Mucosa of stomach (tissue), 1 donor: ENCODE data around the gene GPR39.

Experiments
- H3K27me3 ChIP-seq: one replicate; pipeline ENCODE4 v1.7.0; 2013; ENCODE audit warnings: mild to moderate bottlenecking, low read length; ENCODE audit not compliant: control insufficient read depth, insufficient read depth
- H3K36me3 ChIP-seq: one replicate; pipeline ENCODE4 v1.7.0; 2013; ENCODE audit warnings: low read length; ENCODE audit not compliant: control insufficient read depth, insufficient read depth
- H3K4me1 ChIP-seq: one replicate; pipeline ENCODE4 v1.7.0; 2013; ENCODE audit warnings: mild to moderate bottlenecking, low read length; ENCODE audit not compliant: control insufficient read depth, insufficient read depth
- H3K4me3 ChIP-seq: one replicate; pipeline ENCODE4 v1.7.0; 2013; ENCODE audit warnings: low read length
- H3K9ac ChIP-seq: one replicate; pipeline ENCODE4 v1.7.0; 2013; ENCODE audit warnings: mild to moderate bottlenecking, low read length, moderate library complexity
- H3K9me3 ChIP-seq: one replicate; pipeline ENCODE4 v1.7.0; 2013; ENCODE audit warnings: mild to moderate bottlenecking, low read length, moderate library complexity; ENCODE audit not compliant: control insufficient read depth
- donor health status: Pancreatic carcinoma.

Gene GPR39

DNA sequence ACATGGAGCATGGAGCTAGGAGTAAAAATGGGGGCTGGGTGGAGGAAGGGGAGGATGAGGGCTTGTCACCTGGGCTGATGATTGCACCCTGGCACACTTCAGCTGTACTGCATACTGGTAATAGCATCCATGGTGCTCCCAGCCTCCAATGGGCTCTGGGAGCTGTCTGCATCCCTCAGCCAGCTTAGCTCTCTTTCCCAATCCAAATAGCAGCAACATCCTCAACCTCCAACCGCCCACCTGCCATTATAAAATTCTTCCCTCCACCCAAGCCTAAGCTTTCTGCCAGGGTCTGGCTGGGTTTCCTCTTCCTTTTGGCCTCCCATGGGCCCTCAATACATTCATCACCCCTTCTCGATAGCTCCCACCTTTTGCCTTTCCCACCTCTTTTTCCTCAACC, 143.3 kb downstream of the GPR39 start:
- no peaks in the 10 kb centered on the region for H3K9me3 ChIP-seq
- H3K4me1 ChIP-seq, result peaks cover 4% of the 10 kb centered on the region
- no peaks in the 10 kb centered on the region for H3K27me3 ChIP-seq
- H3K4me3 ChIP-seq, result no peak overlapping the region
- no peak overlapping the region for H3K9ac ChIP-seq
- no peaks in the 10 kb centered on the region for H3K36me3 ChIP-seq

- H3K4me3 ChIP-seq, result no peak overlapping the region
- H3K27me3 ChIP-seq, result no peaks in the 10 kb centered on the region
- H3K4me1 ChIP-seq, result peaks cover 4% of the 10 kb centered on the region
- H3K9ac ChIP-seq, result no peak overlapping the region
- no peaks in the 10 kb centered on the region for H3K9me3 ChIP-seq
- H3K36me3 ChIP-seq, result no peaks in the 10 kb centered on the region
Observed at GRCh38 chr2:132560562-132560961, 144.0 kb downstream of the GPR39 start.

DNA sequence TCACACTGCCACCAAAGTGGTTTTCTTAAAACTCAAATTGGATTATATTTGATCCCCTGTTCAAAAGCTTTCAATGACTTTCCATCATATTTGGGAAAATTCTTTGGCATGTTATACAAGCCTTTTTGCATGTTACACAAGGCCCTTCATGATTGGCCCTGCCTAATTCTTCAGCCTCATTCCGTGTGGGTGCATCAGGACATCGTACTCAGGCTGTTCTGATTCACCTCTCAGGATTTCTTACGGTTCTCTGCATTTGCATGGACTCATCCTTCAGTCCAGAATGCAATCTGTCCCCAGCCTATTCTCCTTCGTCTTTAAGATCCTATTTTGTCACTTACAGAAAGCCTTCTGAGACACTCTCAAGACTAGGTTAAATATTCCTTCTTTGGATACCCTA, 145.6 kb downstream of the GPR39 start:
- no peak overlapping the region for H3K4me3 ChIP-seq
- H3K36me3 ChIP-seq, result no peaks in the 10 kb centered on the region
- H3K9me3 ChIP-seq, result no peaks in the 10 kb centered on the region
- peaks cover 4% of the 10 kb centered on the region for H3K4me1 ChIP-seq
- no peaks in the 10 kb centered on the region for H3K27me3 ChIP-seq
- H3K9ac ChIP-seq, result no peak overlapping the region

DNA sequence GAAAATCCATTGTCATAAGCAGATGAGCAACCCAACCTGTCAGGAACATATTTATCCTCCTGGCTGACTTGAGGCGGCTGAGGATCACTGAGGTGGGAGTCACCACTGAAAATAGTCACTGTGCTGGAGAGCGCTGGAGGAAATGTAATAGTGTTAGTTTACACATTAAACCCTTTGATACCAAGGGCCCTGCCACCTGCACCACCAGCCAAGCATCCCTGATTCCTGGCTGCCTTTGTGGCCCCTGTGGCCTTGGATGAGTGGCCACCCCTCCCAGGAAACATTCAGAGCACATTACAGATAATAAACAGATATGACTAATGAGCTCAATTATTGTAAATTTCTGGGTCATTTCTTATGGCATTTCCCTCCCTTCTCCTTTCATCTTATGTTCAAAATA, 147.5 kb downstream of the GPR39 start:
- H3K4me3 ChIP-seq, result no peak overlapping the region
- H3K4me1 ChIP-seq, result peaks cover 4% of the 10 kb centered on the region
- H3K9me3 ChIP-seq, result no peaks in the 10 kb centered on the region
- no peaks in the 10 kb centered on the region for H3K27me3 ChIP-seq
- no peak overlapping the region for H3K9ac ChIP-seq
- no peaks in the 10 kb centered on the region for H3K36me3 ChIP-seq

GRCh38 chr2:132566379-132566778, 149.8 kb downstream of the GPR39 start:
- H3K9ac ChIP-seq, result no peak overlapping the region
- H3K4me3 ChIP-seq, result no peak overlapping the region
- no peaks in the 10 kb centered on the region for H3K9me3 ChIP-seq
- H3K27me3 ChIP-seq, result no peaks in the 10 kb centered on the region
- H3K4me1 ChIP-seq, result peaks cover 4% of the 10 kb centered on the region
- no peaks in the 10 kb centered on the region for H3K36me3 ChIP-seq

- Histone ChIP-seq H3K4me3 (no peak overlapping the region), H3K27me3 (no peaks in the 10 kb centered on the region)
Observed at GRCh38 chr2:132567682-132568081, 151.1 kb downstream of the GPR39 start.

GRCh38 chr2:132568656-132569055, 152.1 kb downstream of the GPR39 start:
- H3K9ac ChIP-seq, result no peak overlapping the region
- no peaks in the 10 kb centered on the region for H3K9me3 ChIP-seq
- H3K27me3 ChIP-seq, result no peaks in the 10 kb centered on the region
- H3K36me3 ChIP-seq, result no peaks in the 10 kb centered on the region
- peaks cover 4% of the 10 kb centered on the region for H3K4me1 ChIP-seq
- no peak overlapping the region for H3K4me3 ChIP-seq

More at GRCh38 chr2:132567682-132568081, 151.1 kb downstream of the GPR39 start:
- peaks cover 4% of the 10 kb centered on the region for H3K4me1 ChIP-seq
- H3K9ac ChIP-seq, result no peak overlapping the region
- no peaks in the 10 kb centered on the region for H3K36me3 ChIP-seq
- no peaks in the 10 kb centered on the region for H3K9me3 ChIP-seq

DNA sequence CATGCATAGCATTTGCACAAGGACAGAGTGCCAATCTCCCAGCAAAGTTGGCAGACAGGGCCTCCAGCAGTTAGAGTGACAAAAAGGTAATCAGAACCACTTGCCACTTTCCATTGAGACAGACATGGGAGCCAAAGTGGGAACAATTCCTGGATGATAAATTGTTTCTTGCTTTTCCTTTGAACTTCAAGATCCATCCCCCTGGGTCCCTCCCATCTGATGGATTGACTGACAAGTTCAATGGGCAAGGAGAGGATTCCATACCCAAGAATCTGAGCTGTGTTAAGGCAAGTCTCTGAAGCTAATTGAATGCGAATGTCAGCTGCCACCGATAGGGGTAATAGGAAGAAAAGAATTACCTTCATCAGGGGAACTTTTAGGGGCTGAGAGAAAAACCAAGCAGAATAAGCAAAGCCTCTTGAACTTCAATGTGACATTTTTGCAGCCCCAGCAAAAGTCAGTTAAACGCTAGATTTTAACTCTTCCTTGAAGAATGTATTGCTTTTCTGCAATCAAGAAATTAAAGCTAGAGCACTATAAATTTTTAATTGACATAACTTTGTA, 156.9 kb downstream of the GPR39 start:
- no peak overlapping the region for H3K9ac ChIP-seq
- H3K4me3 ChIP-seq, result no peak overlapping the region
- no peaks in the 10 kb centered on the region for H3K36me3 ChIP-seq
- no peaks in the 10 kb centered on the region for H3K4me1 ChIP-seq
- H3K27me3 ChIP-seq, result no peaks in the 10 kb centered on the region
- no peaks in the 10 kb centered on the region for H3K9me3 ChIP-seq

GRCh38 chr2:132577686-132578085, 161.1 kb downstream of the GPR39 start:
- Histone ChIP-seq H3K36me3 (no peaks in the 10 kb centered on the region), H3K9me3 (no peaks in the 10 kb centered on the region), H3K9ac (no peak overlapping the region), H3K27me3 (no peaks in the 10 kb centered on the region), H3K4me1 (peaks cover 9% of the 10 kb centered on the region), H3K4me3 (no peak overlapping the region)

GRCh38 chr2:132581591-132581990, 165.0 kb downstream of the GPR39 start:
- Histone ChIP-seq H3K9ac (no peak overlapping the region), H3K36me3 (no peaks in the 10 kb centered on the region), H3K4me3 (no peak overlapping the region), H3K4me1 (peaks cover 9% of the 10 kb centered on the region), H3K27me3 (no peaks in the 10 kb centered on the region), H3K9me3 (no peaks in the 10 kb centered on the region)

- Histone ChIP-seq H3K4me1 (peaks cover 9% of the 10 kb centered on the region), H3K27me3 (no peaks in the 10 kb centered on the region), H3K4me3 (no peak overlapping the region), H3K36me3 (no peaks in the 10 kb centered on the region), H3K9ac (no peak overlapping the region), H3K9me3 (no peaks in the 10 kb centered on the region)
Observed at GRCh38 chr2:132581991-132582738, 165.6 kb downstream of the GPR39 start.

- Histone ChIP-seq H3K9ac (no peak overlapping the region), H3K27me3 (no peaks in the 10 kb centered on the region), H3K4me3 (no peak overlapping the region), H3K4me1 (peaks cover 9% of the 10 kb centered on the region), H3K9me3 (no peaks in the 10 kb centered on the region), H3K36me3 (no peaks in the 10 kb centered on the region)
Observed at GRCh38 chr2:132583666-132584360, 167.2 kb downstream of the GPR39 start.
